OCI-LY1 (cell line): ENCODE data around the gene RFX1.

ENCODE experiments used
- H2AFZ ChIP-seq: fragments of 200-600 bp; sonication (generic), shearing (Covaris generic); 2 replicates; pipeline ENCODE4 v1.6.0; 2014; ENCODE audit warnings: antibody characterized with exemption, mild to moderate bottlenecking, low read length
- H3F3A ChIP-seq: fragments of 200-600 bp; sonication (generic), shearing (Covaris generic); 2 replicates; pipeline ENCODE4 v1.6.0; 2014; ENCODE audit warnings: mild to moderate bottlenecking, antibody characterized with exemption, low read length, moderate library complexity; ENCODE audit not compliant: insufficient read depth
- H3K27ac ChIP-seq: fragments of 200-600 bp; sonication (generic); 2 replicates; pipeline ENCODE4 v1.5.1; 2014; ENCODE audit warnings: low read length, mixed run types, mild to moderate bottlenecking, low read depth; ENCODE audit not compliant: poor library complexity, severe bottlenecking
- H3K27me3 ChIP-seq: fragments of 200-600 bp; sonication (generic); 2 replicates; pipeline ENCODE4 v1.6.0; 2014; ENCODE audit warnings: antibody characterized with exemption, mild to moderate bottlenecking, low read length, moderate library complexity; ENCODE audit not compliant: insufficient read depth
- H3K36me3 ChIP-seq: fragments of 200-600 bp; sonication (generic); 2 replicates; pipeline ENCODE4 v1.6.1; 2014; ENCODE audit warnings: mild to moderate bottlenecking, antibody characterized with exemption, low read length, moderate library complexity, mixed read lengths; ENCODE audit not compliant: insufficient read depth
- H3K4me1 ChIP-seq: fragments of 200-600 bp; sonication (generic); 2 replicates; pipeline ENCODE4 v1.5.1; 2014; ENCODE audit warnings: mild to moderate bottlenecking, low read length, moderate library complexity; ENCODE audit not compliant: insufficient read depth, severe bottlenecking
- H3K4me2 ChIP-seq: fragments of 200-600 bp; sonication (generic), shearing (Covaris generic); 2 replicates; pipeline ENCODE4 v1.6.1; 2014; ENCODE audit warnings: low read length
- H3K4me3 ChIP-seq: fragments of 200-600 bp; sonication (generic); 2 replicates; pipeline ENCODE4 v1.5.1; 2014; ENCODE audit warnings: low read length, low read depth, mild to moderate bottlenecking, mixed read lengths; ENCODE audit not compliant: poor library complexity, severe bottlenecking
- H3K79me2 ChIP-seq: fragments of 200-600 bp; shearing (Covaris generic); 2 replicates; pipeline ENCODE4 v1.6.1; 2016; ENCODE audit warnings: mixed run types, low read length, mixed read lengths; ENCODE audit not compliant: insufficient read depth
- H3K9ac ChIP-seq: fragments of 200-600 bp; sonication (generic), shearing (Covaris generic); 2 replicates; pipeline ENCODE4 v1.6.1; 2014; ENCODE audit warnings: mild to moderate bottlenecking, low read length, mixed read lengths
- H3K9me2 ChIP-seq: fragments of 200-600 bp; sonication (generic), shearing (Covaris generic); 2 replicates; pipeline ENCODE4 v1.6.1; 2014; ENCODE audit warnings: low read depth, mild to moderate bottlenecking, low read length, mixed read lengths
- H3K9me3 ChIP-seq: fragments of 200-600 bp; shearing (Covaris generic); 2 replicates; pipeline ENCODE4 v1.6.1; 2014; ENCODE audit warnings: low read length, mixed read lengths
- H4K20me1 ChIP-seq: fragments of 200-600 bp; sonication (generic), shearing (Covaris generic); 2 replicates; pipeline ENCODE4 v1.6.0; 2016; ENCODE audit warnings: mild to moderate bottlenecking, low read length; ENCODE audit not compliant: insufficient read depth
- EZH2 ChIP-seq: fragments of 200-600 bp; sonication (generic), shearing (Covaris generic); IDR thresholded peaks from 2 replicates; pipeline ENCODE4 v1.8.0; 2017; ENCODE audit warnings: borderline replicate concordance, mixed run types, mild to moderate bottlenecking, antibody characterized with exemption, low read length, moderate library complexity, mixed read lengths
- TF ChIP-seq, protein P1 (sequence below): fragments of 200-600 bp; sonication (generic), shearing (Covaris generic); IDR thresholded peaks from 2 replicates; pipeline ENCODE4 v1.5.1; 2017; ENCODE audit warnings: mild to moderate bottlenecking, antibody characterized with exemption, low read length, moderate library complexity, mixed read lengths

The RFX1 gene

DNA sequence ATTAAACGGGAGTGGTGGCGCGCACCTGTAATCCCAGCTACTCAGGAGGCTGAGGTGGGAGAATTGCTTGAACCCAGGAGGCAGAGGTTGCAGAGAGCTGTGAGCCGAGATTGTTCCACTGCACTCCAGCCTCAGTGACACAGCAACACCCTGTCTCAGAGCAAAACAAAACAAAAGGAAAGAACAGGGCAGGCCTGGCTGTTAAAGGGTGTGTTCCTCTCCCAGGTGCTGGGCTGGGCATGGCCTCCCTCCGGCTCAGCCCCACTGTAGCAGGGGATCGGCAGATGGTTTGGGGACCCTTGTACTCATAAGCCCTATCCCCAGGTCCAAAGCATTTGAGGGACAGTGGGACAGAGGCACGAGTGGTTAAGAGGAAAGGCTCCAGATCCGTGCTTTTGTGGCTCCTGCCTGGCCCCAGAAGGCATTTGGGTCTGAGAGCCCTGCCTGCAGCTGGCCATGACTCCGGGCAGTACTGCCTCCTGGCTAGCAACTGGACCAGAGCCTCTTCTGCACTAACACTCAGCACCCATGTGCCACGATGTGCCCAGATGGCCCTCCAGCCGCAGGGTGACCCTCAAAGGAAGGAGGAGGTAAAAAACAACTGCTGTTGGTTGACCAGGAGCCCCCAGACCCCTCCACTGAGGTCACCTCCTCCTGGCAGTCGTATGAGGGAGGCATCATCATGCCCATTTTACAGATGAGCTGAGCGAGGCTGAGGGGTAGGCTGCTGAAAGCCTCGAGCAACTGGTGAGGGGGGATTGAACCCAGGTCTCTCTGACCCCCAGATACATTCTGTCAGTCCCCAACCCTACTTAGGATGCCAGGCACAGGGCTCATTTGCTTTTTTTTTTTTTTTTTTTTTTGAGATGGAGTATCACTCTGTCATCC lies 10.0 kb downstream of the RFX1 start:
- Histone ChIP-seq H4K20me1 (no peaks in the 10 kb centered on the region), H3K4me1 (peaks cover 4% of the 10 kb centered on the region), H2AFZ (no peak overlapping the region), H3K4me3 (no peak overlapping the region), H3F3A (no peaks in the 10 kb centered on the region), H3K9me2 (no peaks in the 10 kb centered on the region), H3K4me2 (no peak overlapping the region), H3K27me3 (no peaks in the 10 kb centered on the region), H3K9ac (no peak overlapping the region), H3K9me3 (0 out of 2 replicates have a peak, but pooled peaks cover 7% of the 10 kb centered on the region), H3K36me3 (peaks cover 8% of the 10 kb centered on the region), H3K79me2 (no peaks in the 10 kb centered on the region), H3K27ac (no peak overlapping the region)
- TF ChIP-seq, protein P1, sequence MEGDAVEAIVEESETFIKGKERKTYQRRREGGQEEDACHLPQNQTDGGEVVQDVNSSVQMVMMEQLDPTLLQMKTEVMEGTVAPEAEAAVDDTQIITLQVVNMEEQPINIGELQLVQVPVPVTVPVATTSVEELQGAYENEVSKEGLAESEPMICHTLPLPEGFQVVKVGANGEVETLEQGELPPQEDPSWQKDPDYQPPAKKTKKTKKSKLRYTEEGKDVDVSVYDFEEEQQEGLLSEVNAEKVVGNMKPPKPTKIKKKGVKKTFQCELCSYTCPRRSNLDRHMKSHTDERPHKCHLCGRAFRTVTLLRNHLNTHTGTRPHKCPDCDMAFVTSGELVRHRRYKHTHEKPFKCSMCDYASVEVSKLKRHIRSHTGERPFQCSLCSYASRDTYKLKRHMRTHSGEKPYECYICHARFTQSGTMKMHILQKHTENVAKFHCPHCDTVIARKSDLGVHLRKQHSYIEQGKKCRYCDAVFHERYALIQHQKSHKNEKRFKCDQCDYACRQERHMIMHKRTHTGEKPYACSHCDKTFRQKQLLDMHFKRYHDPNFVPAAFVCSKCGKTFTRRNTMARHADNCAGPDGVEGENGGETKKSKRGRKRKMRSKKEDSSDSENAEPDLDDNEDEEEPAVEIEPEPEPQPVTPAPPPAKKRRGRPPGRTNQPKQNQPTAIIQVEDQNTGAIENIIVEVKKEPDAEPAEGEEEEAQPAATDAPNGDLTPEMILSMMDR, result no peak
- no peak for TF ChIP-seq EZH2

DNA sequence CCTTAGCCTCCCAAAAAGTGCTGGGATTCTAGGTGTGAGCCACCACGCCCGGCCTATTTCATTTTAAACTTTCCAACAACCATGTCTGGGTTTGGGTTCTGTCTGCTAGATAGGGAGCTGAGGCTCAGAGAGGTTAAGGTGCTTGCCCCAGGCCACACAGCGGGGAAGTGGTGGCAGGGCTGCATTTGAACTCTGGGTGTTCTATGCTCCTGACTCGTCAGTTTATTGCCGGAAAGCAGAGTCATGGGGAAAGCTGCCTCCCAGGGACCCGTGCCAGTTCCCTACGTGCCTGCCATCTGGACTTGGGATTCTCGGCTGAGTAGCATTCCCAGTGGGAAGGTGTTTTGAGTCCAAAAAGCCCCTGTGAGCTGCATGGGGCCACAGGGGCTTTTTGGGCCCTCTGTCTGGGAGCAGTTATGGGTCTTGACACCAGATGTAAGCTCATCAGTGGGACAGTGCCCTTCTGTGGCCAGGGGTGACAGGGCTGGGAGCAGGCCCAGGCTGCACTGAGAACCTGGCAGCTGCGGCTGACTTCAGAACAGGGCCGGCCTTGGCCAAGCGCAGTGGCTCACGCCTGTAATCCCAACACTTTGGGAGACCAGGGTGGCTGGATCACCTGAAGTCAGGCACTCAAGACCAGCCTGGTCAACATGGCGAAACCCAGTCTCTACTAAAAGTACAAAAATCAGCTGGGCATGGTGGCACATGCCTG lies 10.9 kb downstream of the RFX1 start:
- Histone ChIP-seq H3K9me2 (no peaks in the 10 kb centered on the region), H3K4me3 (no peak overlapping the region), H3K27ac (no peak overlapping the region), H3K79me2 (no peaks in the 10 kb centered on the region), H4K20me1 (no peaks in the 10 kb centered on the region), H2AFZ (no peak overlapping the region), H3K9me3 (0 out of 2 replicates have a peak, but pooled peaks cover 7% of the 10 kb centered on the region), H3K9ac (no peak overlapping the region), H3K27me3 (no peaks in the 10 kb centered on the region), H3K36me3 (peaks cover 8% of the 10 kb centered on the region), H3K4me2 (no peak overlapping the region), H3K4me1 (no peaks in the 10 kb centered on the region), H3F3A (no peaks in the 10 kb centered on the region)
- no peak for TF ChIP-seq EZH2
- TF ChIP-seq, protein P1, result no peak

DNA sequence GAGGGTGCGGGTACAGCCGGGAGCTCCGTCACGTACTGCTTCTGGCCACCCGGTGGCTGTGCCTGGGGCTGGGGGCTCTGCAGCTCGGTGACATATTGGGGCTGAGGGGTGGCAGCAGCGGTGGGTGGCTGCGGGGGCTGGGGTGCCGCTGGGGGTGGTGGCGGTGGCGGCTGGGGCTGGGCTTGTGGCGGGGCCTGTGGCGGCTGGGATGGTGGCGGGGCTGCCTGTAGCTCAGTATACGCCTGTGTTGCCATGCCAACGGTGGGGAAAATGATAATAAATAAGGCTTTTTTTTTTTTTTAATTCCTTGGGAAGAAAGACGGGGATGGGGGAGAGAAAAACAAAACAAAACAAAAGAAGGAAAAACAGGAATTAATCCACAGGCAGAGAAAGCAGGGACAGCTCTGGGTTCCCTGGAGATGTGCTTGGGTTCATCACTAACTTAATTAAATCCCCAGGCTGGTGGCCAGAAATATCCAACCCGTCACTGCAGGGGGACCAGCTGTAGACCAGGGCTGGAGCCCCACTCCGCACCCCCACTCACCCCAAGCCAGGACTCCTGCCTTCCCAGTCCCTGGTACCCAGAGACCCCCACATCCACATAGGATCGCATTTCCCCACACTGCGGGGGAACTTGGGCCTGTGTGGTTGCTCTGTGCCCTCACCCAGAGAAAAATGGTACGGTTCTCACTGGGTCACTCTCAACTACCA lies 12.4 kb downstream of the RFX1 start:
- Histone ChIP-seq H3K36me3 (peaks cover 2% of the 10 kb centered on the region), H2AFZ (no peak overlapping the region), H3K4me3 (no peak overlapping the region), H3K27me3 (no peaks in the 10 kb centered on the region), H3K27ac (no peak overlapping the region), H3K9ac (no peak overlapping the region), H4K20me1 (no peaks in the 10 kb centered on the region), H3K4me1 (no peaks in the 10 kb centered on the region), H3F3A (no peaks in the 10 kb centered on the region), H3K9me2 (no peaks in the 10 kb centered on the region), H3K9me3 (0 out of 2 replicates have a peak, but pooled peaks cover under 1% of the 10 kb centered on the region), H3K4me2 (no peak overlapping the region), H3K79me2 (no peaks in the 10 kb centered on the region)
- TF ChIP-seq, protein P1, result no peak
- no peak for TF ChIP-seq EZH2
